ENCODE results near the gene FAM89A. TPM values are rescaled to one million over a fixed set of nuclear protein-coding genes. Genes with fewer than 3 reads are reported as not detected.
"Not testable (repeated sequence)": the region's sequence is repeated elsewhere in the genome, so short reads cannot be mapped to it uniquely, and the experiment has no call there.

FAM89A gene
- total RNA-seq, 1 donor from 2014 or later = 48.0 TPM

- Mint-ChIP-seq H3K27me3 (ENCODE audit: unreplicated experiment) (peaks cover 9% of the 10 kb centered on the region), H3K4me3 (ENCODE audit: unreplicated experiment) (no peak overlapping the region), H3K27ac (ENCODE audit: unreplicated experiment) (no peak overlapping the region)
These were observed 4.3 kb downstream of the FAM89A start for GRCh38 chr1:231035799-231036198.

GRCh38 chr1:231032963-231033362 lies 7.1 kb downstream of the FAM89A start:
- Mint-ChIP-seq H3K36me3 (ENCODE audit: low read depth, unreplicated experiment) (peaks cover 15% of the 10 kb centered on the region), H3K27me3 (ENCODE audit: unreplicated experiment) (peaks cover 5% of the 10 kb centered on the region), H3K4me3 (ENCODE audit: unreplicated experiment) (no peak overlapping the region), H3K27ac (ENCODE audit: unreplicated experiment) (no peak overlapping the region), H3K4me1 (ENCODE audit: unreplicated experiment) (peaks cover 54% of the 10 kb centered on the region), H3K9me3 (ENCODE audit: unreplicated experiment) (no peaks in the 10 kb centered on the region)
- TF ChIP-seq, protein P1, sequence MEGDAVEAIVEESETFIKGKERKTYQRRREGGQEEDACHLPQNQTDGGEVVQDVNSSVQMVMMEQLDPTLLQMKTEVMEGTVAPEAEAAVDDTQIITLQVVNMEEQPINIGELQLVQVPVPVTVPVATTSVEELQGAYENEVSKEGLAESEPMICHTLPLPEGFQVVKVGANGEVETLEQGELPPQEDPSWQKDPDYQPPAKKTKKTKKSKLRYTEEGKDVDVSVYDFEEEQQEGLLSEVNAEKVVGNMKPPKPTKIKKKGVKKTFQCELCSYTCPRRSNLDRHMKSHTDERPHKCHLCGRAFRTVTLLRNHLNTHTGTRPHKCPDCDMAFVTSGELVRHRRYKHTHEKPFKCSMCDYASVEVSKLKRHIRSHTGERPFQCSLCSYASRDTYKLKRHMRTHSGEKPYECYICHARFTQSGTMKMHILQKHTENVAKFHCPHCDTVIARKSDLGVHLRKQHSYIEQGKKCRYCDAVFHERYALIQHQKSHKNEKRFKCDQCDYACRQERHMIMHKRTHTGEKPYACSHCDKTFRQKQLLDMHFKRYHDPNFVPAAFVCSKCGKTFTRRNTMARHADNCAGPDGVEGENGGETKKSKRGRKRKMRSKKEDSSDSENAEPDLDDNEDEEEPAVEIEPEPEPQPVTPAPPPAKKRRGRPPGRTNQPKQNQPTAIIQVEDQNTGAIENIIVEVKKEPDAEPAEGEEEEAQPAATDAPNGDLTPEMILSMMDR (IDR thresholded peaks at IDR 0.05; ENCODE audit: unreplicated experiment) = no peak
- DNase-seq (ENCODE audit: low spot score) = no peak

More at GRCh38 chr1:231035799-231036198, 4.3 kb downstream of the FAM89A start:
- peaks cover 12% of the 10 kb centered on the region for H3K36me3 Mint-ChIP-seq (ENCODE audit: low read depth, unreplicated experiment)
- no peak for DNase-seq (ENCODE audit: low spot score)
- no peaks in the 10 kb centered on the region for H3K9me3 Mint-ChIP-seq (ENCODE audit: unreplicated experiment)
- H3K4me1 Mint-ChIP-seq (ENCODE audit: unreplicated experiment) = peaks cover 37% of the 10 kb centered on the region
- TF ChIP-seq, protein P1 (IDR thresholded peaks at IDR 0.05; ENCODE audit: unreplicated experiment) = no peak

DNA sequence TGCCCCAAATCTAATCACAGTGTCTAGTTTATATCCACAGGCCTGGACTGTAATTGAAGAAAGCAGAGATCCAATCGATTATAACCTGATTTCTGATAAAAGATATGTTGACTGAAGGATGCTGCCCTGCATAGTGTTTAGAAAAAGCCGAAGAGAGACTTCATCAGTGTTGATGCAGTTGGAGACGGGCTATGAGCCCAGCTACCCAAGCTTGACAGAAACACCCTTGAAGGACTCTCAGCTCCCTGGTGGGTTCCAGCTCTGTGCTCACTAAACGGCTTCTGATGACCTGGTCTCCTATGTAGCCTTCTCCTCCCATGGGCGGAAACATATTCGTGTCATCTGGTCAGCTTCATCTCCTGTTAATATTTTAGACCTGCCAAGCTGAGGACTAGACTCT lies 10.2 kb downstream of the FAM89A start:
- Mint-ChIP-seq H3K27me3 (ENCODE audit: unreplicated experiment) (peaks cover 8% of the 10 kb centered on the region), H3K36me3 (ENCODE audit: low read depth, unreplicated experiment) (peaks cover 16% of the 10 kb centered on the region), H3K27ac (ENCODE audit: unreplicated experiment) (peak overlapping the region; percentile 67), H3K9me3 (ENCODE audit: unreplicated experiment) (no peaks in the 10 kb centered on the region), H3K4me3 (ENCODE audit: unreplicated experiment) (no peak overlapping the region), H3K4me1 (ENCODE audit: unreplicated experiment) (peaks cover 67% of the 10 kb centered on the region)
- TF ChIP-seq, protein P1 (IDR thresholded peaks at IDR 0.05; ENCODE audit: unreplicated experiment) = no peak
- DNase-seq (ENCODE audit: low spot score) = no peak

- DNase-seq (ENCODE audit: low spot score); H3K4me3 Mint-ChIP-seq (ENCODE audit: unreplicated experiment); H3K27me3 Mint-ChIP-seq (ENCODE audit: unreplicated experiment); H3K9me3 Mint-ChIP-seq (ENCODE audit: unreplicated experiment): not testable (repeated sequence)
- peak overlapping the region; percentile 67 for H3K27ac Mint-ChIP-seq (ENCODE audit: unreplicated experiment)
- H3K36me3 Mint-ChIP-seq (ENCODE audit: low read depth, unreplicated experiment) = peaks cover 16% of the 10 kb centered on the region
- peaks cover 67% of the 10 kb centered on the region for H3K4me1 Mint-ChIP-seq (ENCODE audit: unreplicated experiment)
These were observed 10.8 kb downstream of the FAM89A start for GRCh38 chr1:231029247-231029646.

DNA sequence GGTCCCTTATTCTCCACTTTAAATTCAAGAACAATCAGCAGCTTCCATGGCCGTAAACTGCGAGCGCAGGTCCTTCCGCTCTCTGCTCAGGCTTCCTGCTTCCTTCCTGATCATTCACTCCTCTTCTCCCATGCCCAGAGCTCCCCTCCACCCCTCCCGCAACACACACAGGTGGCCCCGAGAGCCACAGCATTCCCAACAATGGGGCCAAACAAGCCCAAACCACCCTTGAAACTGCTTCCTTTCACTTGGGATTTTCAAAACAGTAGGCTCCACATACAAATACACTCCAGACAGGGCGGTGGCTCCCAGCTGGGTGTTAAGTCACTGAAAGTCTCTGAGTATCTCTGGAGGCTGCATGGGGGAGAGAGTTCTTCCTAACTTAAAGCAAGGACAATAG lies 11.4 kb downstream of the FAM89A start:
- TF ChIP-seq, protein P1 (IDR thresholded peaks at IDR 0.05; ENCODE audit: unreplicated experiment) = no peak
- Mint-ChIP-seq H3K9me3 (ENCODE audit: unreplicated experiment) (no peaks in the 10 kb centered on the region), H3K4me1 (ENCODE audit: unreplicated experiment) (peaks cover 65% of the 10 kb centered on the region), H3K4me3 (ENCODE audit: unreplicated experiment) (peak overlapping the region; percentile 77), H3K27me3 (ENCODE audit: unreplicated experiment) (peaks cover 11% of the 10 kb centered on the region), H3K36me3 (ENCODE audit: low read depth, unreplicated experiment) (peaks cover 12% of the 10 kb centered on the region), H3K27ac (ENCODE audit: unreplicated experiment) (peak overlapping the region; percentile 90)
- DNase-seq (ENCODE audit: low spot score) = peak; percentile 63
